ENCODE data around the gene SLC26A11. TPM values are rescaled to one million over a fixed set of nuclear protein-coding genes. Genes with fewer than 3 reads are reported as not detected.

Gene SLC26A11
- total RNA-seq, 1 donor from 2014 or later: 27.7 TPM

DNA sequence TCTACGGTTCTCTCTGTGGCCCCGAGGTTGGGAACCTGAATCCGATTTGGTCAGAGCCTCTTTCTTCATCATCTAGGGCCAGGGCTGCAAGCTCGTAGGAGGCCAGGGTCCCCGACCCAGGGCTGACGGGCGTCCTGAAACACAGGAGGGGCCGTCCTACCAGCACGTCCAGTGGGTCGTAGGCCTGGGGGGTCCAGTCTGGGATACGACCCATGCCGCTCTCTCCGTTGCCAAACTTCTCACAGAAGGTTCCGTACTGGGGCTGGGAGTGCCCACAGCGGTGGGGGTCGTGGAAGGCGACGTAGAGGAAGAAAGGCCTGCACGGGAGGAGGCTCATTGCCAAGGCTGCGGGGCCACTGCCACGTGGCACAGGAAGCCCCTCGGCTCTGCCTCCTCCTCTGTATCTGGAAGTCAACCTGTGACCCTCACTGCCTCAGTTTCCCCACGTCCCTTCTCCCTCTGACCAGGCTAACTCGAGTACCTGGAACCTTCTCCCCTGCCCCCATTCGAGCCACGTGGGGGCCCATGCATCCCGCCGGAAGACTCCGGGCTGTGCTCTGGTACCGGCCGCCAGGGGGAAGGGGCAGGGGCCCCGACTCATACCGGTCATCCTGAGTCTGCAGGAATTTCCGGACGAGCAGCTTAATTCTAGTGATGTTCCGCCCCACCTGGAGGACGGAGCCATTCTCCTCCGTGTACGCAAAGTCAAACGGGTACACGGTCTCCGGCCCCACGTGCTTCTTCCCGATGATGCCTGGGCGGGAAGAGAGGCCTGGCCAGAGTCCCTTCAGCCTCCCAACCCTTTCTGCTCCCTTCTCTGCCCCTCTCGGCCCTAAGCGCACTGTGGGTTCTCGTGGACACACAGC, 6.0 kb upstream of the SLC26A11 start:
- peaks cover 15% of the 10 kb centered on the region for H3K4me1 Mint-ChIP-seq
- no peak for DNase-seq (ENCODE audit: low read depth, low spot score)
- no peak overlapping the region for H3K4me3 Mint-ChIP-seq
- no peak overlapping the region for H3K27ac Mint-ChIP-seq (ENCODE audit: unreplicated experiment)
- H3K36me3 Mint-ChIP-seq (ENCODE audit: low read depth): peaks cover 7% of the 10 kb centered on the region
- TF ChIP-seq CTCF (conservative IDR thresholded peaks at IDR 0.05): no peak
- H3K27me3 Mint-ChIP-seq (ENCODE audit: low read depth): no peaks in the 10 kb centered on the region
- H3K9me3 Mint-ChIP-seq: no peaks in the 10 kb centered on the region

- Mint-ChIP-seq H3K9me3 (no peaks in the 10 kb centered on the region), H3K4me1 (peaks cover 18% of the 10 kb centered on the region)
- no peak for TF ChIP-seq CTCF (conservative IDR thresholded peaks at IDR 0.05)
These were observed 5.4 kb upstream of the SLC26A11 start for GRCh38 chr17:80214878-80215210.

DNA sequence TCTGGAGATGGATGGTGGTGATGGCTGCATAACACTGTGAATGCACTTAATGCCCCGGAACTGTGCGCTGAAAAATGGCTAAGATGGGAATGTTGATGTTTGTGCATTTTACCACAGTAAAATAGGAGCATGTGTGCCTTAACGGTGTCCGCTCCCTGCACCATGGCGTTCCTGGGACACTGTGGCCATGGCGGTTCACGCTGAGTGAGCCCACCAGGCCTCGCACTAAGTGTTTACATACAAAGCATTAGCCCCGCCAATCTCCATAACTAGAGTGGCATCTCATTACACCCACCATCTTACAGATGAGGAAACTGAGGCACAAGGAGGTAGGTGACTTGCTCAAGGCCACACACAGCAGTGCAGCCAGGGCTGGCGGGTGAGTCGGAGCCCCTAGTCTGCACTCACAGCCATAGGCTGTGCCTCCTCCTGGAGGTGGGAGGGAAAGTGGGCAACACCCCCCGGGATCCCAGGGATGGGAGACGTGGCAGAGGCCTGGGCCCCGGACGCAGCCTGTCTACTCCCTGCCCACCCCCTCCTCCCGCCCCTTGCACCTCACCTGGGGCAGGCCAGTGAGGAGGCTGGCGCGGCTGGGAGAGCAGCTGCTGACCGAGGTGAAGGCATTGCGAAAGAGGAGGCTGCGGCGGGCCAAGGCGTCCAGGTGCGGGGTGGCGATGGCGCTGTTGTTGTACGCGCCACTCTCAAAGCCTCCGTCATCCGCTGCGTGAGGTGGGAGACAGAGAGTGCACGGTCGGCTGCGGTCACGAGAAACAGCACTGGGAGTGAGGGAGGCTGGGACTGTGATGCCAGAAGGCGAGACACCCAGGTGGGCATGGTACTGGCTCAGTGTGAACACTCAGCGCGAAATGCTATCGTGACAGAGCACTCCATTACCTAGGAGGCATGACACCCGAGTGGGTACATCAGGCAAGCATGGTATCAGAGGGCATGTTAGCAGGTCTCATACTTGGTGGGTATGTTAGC, 3.5 kb upstream of the SLC26A11 start:
- peaks cover 2% of the 10 kb centered on the region for H3K36me3 Mint-ChIP-seq (ENCODE audit: low read depth)
- H3K27me3 Mint-ChIP-seq (ENCODE audit: low read depth): no peaks in the 10 kb centered on the region
- H3K4me1 Mint-ChIP-seq: peaks cover 25% of the 10 kb centered on the region
- no peak for DNase-seq (ENCODE audit: low read depth, low spot score)
- no peak for TF ChIP-seq CTCF (conservative IDR thresholded peaks at IDR 0.05)
- no peaks in the 10 kb centered on the region for H3K9me3 Mint-ChIP-seq
- H3K4me3 Mint-ChIP-seq: peak overlapping the region; percentile 20
- H3K27ac Mint-ChIP-seq (ENCODE audit: unreplicated experiment): no peak overlapping the region

More at GRCh38 chr17:80214878-80215210, 5.4 kb upstream of the SLC26A11 start:
- Mint-ChIP-seq H3K27ac (ENCODE audit: unreplicated experiment) (no peak overlapping the region), H3K27me3 (ENCODE audit: low read depth) (no peaks in the 10 kb centered on the region), H3K4me3 (no peak overlapping the region), H3K36me3 (ENCODE audit: low read depth) (peaks cover 7% of the 10 kb centered on the region)
- no peak for DNase-seq (ENCODE audit: low read depth, low spot score)

- H3K9me3 Mint-ChIP-seq: no peaks in the 10 kb centered on the region
- H3K27me3 Mint-ChIP-seq (ENCODE audit: low read depth): no peaks in the 10 kb centered on the region
- H3K4me3 Mint-ChIP-seq: peak overlapping the region; percentile 62
These were observed 2.4 kb upstream of the SLC26A11 start for GRCh38 chr17:80217703-80218362.

More at GRCh38 chr17:80217703-80218362, 2.4 kb upstream of the SLC26A11 start:
- H3K36me3 Mint-ChIP-seq (ENCODE audit: low read depth): peaks cover 2% of the 10 kb centered on the region
- H3K27ac Mint-ChIP-seq (ENCODE audit: unreplicated experiment): no peak overlapping the region
- DNase-seq (ENCODE audit: low read depth, low spot score): no peak
- peaks cover 19% of the 10 kb centered on the region for H3K4me1 Mint-ChIP-seq
- TF ChIP-seq CTCF (conservative IDR thresholded peaks at IDR 0.05): no peak
